IPS-11a (cell line): ENCODE results near the gene AHCYL1.
A peak's percentile ranks its signal among the peaks of the same experiment; 100 is the strongest.
"Not testable (repeated sequence)": the region's sequence is repeated elsewhere in the genome, so short reads cannot be mapped to it uniquely, and the experiment has no call there.

Experiments
- H3K4me3 ChIP-seq: one replicate; pipeline ENCODE4 v1.5.1; 2013; ENCODE audit warnings: low read depth, low read length, control low read depth

AHCYL1 gene

GRCh38 chr1:109996476-109996875, 11.9 kb downstream of the AHCYL1 start:
- no peak overlapping the region for H3K4me3 ChIP-seq

GRCh38 chr1:109997204-109997866, 12.8 kb downstream of the AHCYL1 start:
- H3K4me3 ChIP-seq: no peak overlapping the region

- no peak overlapping the region for H3K4me3 ChIP-seq
These were observed 13.3 kb downstream of the AHCYL1 start for GRCh38 chr1:109997867-109998229.

- H3K4me3 ChIP-seq: no peak overlapping the region
These were observed 18.1 kb downstream of the AHCYL1 start for GRCh38 chr1:110002695-110003094.

GRCh38 chr1:110003747-110004428, 19.3 kb downstream of the AHCYL1 start:
- H3K4me3 ChIP-seq: no peak overlapping the region

- H3K4me3 ChIP-seq: no peak overlapping the region
These were observed 20.0 kb downstream of the AHCYL1 start for GRCh38 chr1:110004583-110004982.

GRCh38 chr1:110005971-110006370, 21.4 kb downstream of the AHCYL1 start:
- no peak overlapping the region for H3K4me3 ChIP-seq

- H3K4me3 ChIP-seq: no peak overlapping the region
These were observed 22.0 kb downstream of the AHCYL1 start for GRCh38 chr1:110006516-110006915.

GRCh38 chr1:110007046-110007830, 22.7 kb downstream of the AHCYL1 start:
- H3K4me3 ChIP-seq: no peak overlapping the region

- H3K4me3 ChIP-seq: no peak overlapping the region
These were observed 24.5 kb downstream of the AHCYL1 start for GRCh38 chr1:110008971-110009565.

- H3K4me3 ChIP-seq: no peak overlapping the region
These were observed 27.0 kb downstream of the AHCYL1 start for GRCh38 chr1:110011527-110012041.

- no peak overlapping the region for H3K4me3 ChIP-seq
These were observed 27.7 kb downstream of the AHCYL1 start for GRCh38 chr1:110012100-110012780.

- H3K4me3 ChIP-seq: no peak overlapping the region
These were observed 33.2 kb downstream of the AHCYL1 start for GRCh38 chr1:110017792-110018191.

GRCh38 chr1:110018396-110018795, 33.8 kb downstream of the AHCYL1 start:
- no peak overlapping the region for H3K4me3 ChIP-seq

GRCh38 chr1:110019770-110020169, 35.2 kb downstream of the AHCYL1 start:
- no peak overlapping the region for H3K4me3 ChIP-seq

GRCh38 chr1:110021285-110021684, 36.7 kb downstream of the AHCYL1 start:
- no peak overlapping the region for H3K4me3 ChIP-seq

- no peak overlapping the region for H3K4me3 ChIP-seq
These were observed 40.0 kb downstream of the AHCYL1 start for GRCh38 chr1:110024613-110025012.

GRCh38 chr1:110030687-110031086, 46.1 kb downstream of the AHCYL1 start:
- H3K4me3 ChIP-seq: not testable (repeated sequence)

- H3K4me3 ChIP-seq: no peak overlapping the region
These were observed 47.8 kb downstream of the AHCYL1 start for GRCh38 chr1:110032327-110032726.

GRCh38 chr1:110033421-110033820, 48.9 kb downstream of the AHCYL1 start:
- no peak overlapping the region for H3K4me3 ChIP-seq

GRCh38 chr1:110034040-110034450, 49.5 kb downstream of the AHCYL1 start:
- H3K4me3 ChIP-seq: peak overlapping the region; percentile 24
